Spleen (tissue), 11 donors: ENCODE measurements around the gene UQCC2. TPM values are rescaled to one million over a fixed set of nuclear protein-coding genes. Genes with fewer than 3 reads are reported as not detected.

Experiments
- DNase-seq: peaks from one replicate; pipeline ENCODE4 v3.0.0-alpha.2; 2020
- H3K27ac ChIP-seq, 8 donors: fragments of 200-600 bp; sonication (generic) in 7 of 8; 1 replicate in 4 of 8; 2 replicates in 4 of 8; pipeline versions ENCODE4 v1.5.0 to v1.8.0; 2016 to 2021; ENCODE audit warnings: inconsistent platforms in 4 of 8, mild to moderate bottlenecking in 4 of 8, moderate library complexity in 1 of 8
- H3K27me3 ChIP-seq, 7 donors: fragments of 200-600 bp; sonication (generic) in 6 of 7; replicated peaks in 1 of 7; 1 replicate in 4 of 7; 2 replicates in 3 of 7; pipeline versions ENCODE4 v1.5.0 to v1.8.0; 2016 to 2021; ENCODE audit warnings: inconsistent platforms in 3 of 7, mild to moderate bottlenecking in 1 of 7
- H3K36me3 ChIP-seq, 6 donors: fragments of 200-600 bp; sonication (generic) in 5 of 6; 1 replicate in 4 of 6; 2 replicates in 2 of 6; pipeline versions ENCODE4 v1.5.0 to v1.8.0; 2016 to 2021; ENCODE audit warnings: inconsistent platforms in 2 of 6
- H3K4me1 ChIP-seq, 6 donors: fragments of 200-600 bp; sonication (generic) in 5 of 6; 1 replicate in 3 of 6; 2 replicates in 3 of 6; pipeline versions ENCODE4 v1.5.0 to v1.8.0; 2016 to 2021; ENCODE audit warnings: inconsistent platforms in 3 of 6
- H3K4me3 ChIP-seq, 8 donors: fragments of 200-600 bp; sonication (generic) in 7 of 8; 1 replicate in 4 of 8; 2 replicates in 4 of 8; pipeline versions ENCODE4 v1.5.0 to v1.8.0; 2016 to 2021; ENCODE audit warnings: inconsistent platforms in 4 of 8, mild to moderate bottlenecking in 4 of 8, moderate library complexity in 2 of 8
- H3K9me3 ChIP-seq, 8 donors: fragments of 200-600 bp; sonication (generic) in 7 of 8; 1 replicate in 4 of 8; 2 replicates in 4 of 8; pipeline versions ENCODE4 v1.5.0 to v1.8.0; 2016 to 2021; ENCODE audit warnings: inconsistent platforms in 4 of 8
- CTCF ChIP-seq, 11 experiments: fragments of 200-600 bp in 7 of 11; fragments of 450-650 bp in 4 of 11; sonication (generic) in 4 of 11; IDR thresholded peaks in 8 of 11; conservative IDR thresholded peaks in 3 of 11; 1 replicate in 7 of 11; 2 replicates in 4 of 11; pipeline versions ENCODE4 v1.4.0 to v1.8.0; 2016 to 2021; ENCODE audit warnings: antibody characterized with exemption in 11 of 11, inconsistent platforms in 4 of 11, mild to moderate bottlenecking in 1 of 11
- POLR2A ChIP-seq, 3 donors: fragments of 450-650 bp; IDR thresholded peaks; one replicate each; pipeline ENCODE4 v1.5.1; 2017; ENCODE audit warnings: antibody characterized with exemption in 3 of 3, mild to moderate bottlenecking in 1 of 3
- POLR2AphosphoS5 ChIP-seq, 3 donors: sonication (generic); formaldehyde crosslinking; IDR thresholded peaks; one replicate each; pipeline ENCODE4 v1.5.1; 2017; ENCODE audit warnings: antibody characterized with exemption in 3 of 3
- WGBS, 5 donors: extraction: QIAGEN DNeasy Blood & Tissue Kit in 3 of 5; methylation state at CpG; one replicate each; pipeline versions ENCODE4 v1.1.5 to v1.1.7; 2013 to 2018; 5-methylcytosine and 5-hydroxymethylcytosine counted together
- intact Hi-C: fragments of 100-400 bp; cut with DNase I; formaldehyde crosslinking; loops from one replicate; pipeline ENCODE4 v1.15.0; 2023; ENCODE audit warnings: low total_unique reads
- polyA plus RNA-seq, 3 donors: library from polyadenylated mRNA; stranded (reverse); fragments of 200-250 nt; gene quantifications; one replicate each; pipeline ENCODE4 v1.2.1, GENCODE V29; 2013
- total RNA-seq, 7 donors: library from RNA; depleted of rRNA in 3 of 7; stranded (reverse); fragments of >200 nt in 3 of 7; fragmentation: NEBNext Ultra II Directional in 4 of 7; extraction: Animal tissue kit (Norgen Biotek cat#: 25700) in 4 of 7; gene quantifications; one replicate each; pipeline versions ENCODE4 v1.1.0 to v1.2.1, GENCODE V29; 2016 to 2021
- donor health status: healthy with polysubstance abuse.
- donor health status: DM: no; HTN: no; CAD: no; lungs with moderate emphysema.
- donor health status: DM: no; HTN: no; CAD: no.
- donor health status: Bipolar disorder and iron deficiency.
- donor health status: healthy.
- donor health status: DM: no; HTN: no; CAD: no.
- donor health status: DM: yes; HTN: yes; CAD: no.

UQCC2 gene
- total and polyA plus RNA-seq, 10 donors = 8.7 to 77.0 (median 34.1) TPM

- H3K4me3 ChIP-seq = peak overlapping the region in 4 of 8 donors; percentile 23 to 58 (median 31)
- no peak for TF ChIP-seq POLR2AphosphoS5 (IDR thresholded peaks at IDR 0.05)
- no peak for TF ChIP-seq CTCF (IDR thresholded peaks at IDR 0.05 in 8 of 11, conservative IDR thresholded peaks at IDR 0.05 in 3 of 11)
- no peak for TF ChIP-seq POLR2A (IDR thresholded peaks at IDR 0.05)
- 76 to 84% (median 81%) methylated on average over 7 of the region's 7 CpGs for WGBS, 5 donors
- DNase-seq = no peak
- no peaks in the 10 kb centered on the region for H3K36me3 ChIP-seq
- peak overlapping the region in 7 of 8 donors; percentile 26 to 78 (median 67) for H3K27ac ChIP-seq
- H3K4me1 ChIP-seq = peaks cover 0 to 35% (median 19%) of the 10 kb centered on the region in 6 donors
- H3K27me3 ChIP-seq = peaks cover 0 to 23% (median 0%) of the 10 kb centered on the region in 7 donors
- H3K9me3 ChIP-seq = no peaks in the 10 kb centered on the region
- intact Hi-C loops = no loop called here
These were observed 34.0 kb upstream of the UQCC2 start for GRCh38 chr6:33745548-33745947.

GRCh38 chr6:33744895-33745546 lies 33.5 kb upstream of the UQCC2 start:
- Histone ChIP-seq H3K27ac (peak overlapping the region in 6 of 8 donors; percentile 15 to 78 (median 71)), H3K36me3 (no peaks in the 10 kb centered on the region)
- intact Hi-C loops = no loop called here

GRCh38 chr6:33744001-33744848 lies 32.7 kb upstream of the UQCC2 start:
- Histone ChIP-seq H3K4me3 (peak overlapping the region in 3 of 8 donors; percentile 28 to 58 (median 34)), H3K36me3 (no peaks in the 10 kb centered on the region), H3K4me1 (peaks cover 0 to 48% (median 23%) of the 10 kb centered on the region in 6 donors), H3K9me3 (no peaks in the 10 kb centered on the region), H3K27ac (peak overlapping the region in 5 of 8 donors; percentile 15 to 78 (median 75)), H3K27me3 (peaks cover 0 to 23% (median 0%) of the 10 kb centered on the region in 7 donors)
- 30 to 37% (median 34%) methylated on average over 11 of the region's 11 CpGs for WGBS, 5 donors
- TF ChIP-seq CTCF (IDR thresholded peaks at IDR 0.05 in 8 of 11, conservative IDR thresholded peaks at IDR 0.05 in 3 of 11) = peak; percentile 82 to 93 (median 90)
- TF ChIP-seq POLR2AphosphoS5 (IDR thresholded peaks at IDR 0.05) = peak in 1 of 3 donors; percentile 34
- TF ChIP-seq POLR2A (IDR thresholded peaks at IDR 0.05) = no peak
- intact Hi-C loops = no loop called here
- DNase-seq = peak; percentile 85

More at GRCh38 chr6:33744895-33745546, 33.5 kb upstream of the UQCC2 start:
- 68 to 74% (median 72%) methylated on average over 9 to 13 of the region's 13 CpGs for WGBS, 5 donors
- Histone ChIP-seq H3K9me3 (no peaks in the 10 kb centered on the region), H3K27me3 (peaks cover 0 to 23% (median 0%) of the 10 kb centered on the region in 7 donors), H3K4me3 (peak overlapping the region in 3 of 8 donors; percentile 28 to 58 (median 34)), H3K4me1 (peaks cover 0 to 40% (median 22%) of the 10 kb centered on the region in 6 donors)
- DNase-seq = no peak
- no peak for TF ChIP-seq CTCF (IDR thresholded peaks at IDR 0.05 in 8 of 11, conservative IDR thresholded peaks at IDR 0.05 in 3 of 11)
- TF ChIP-seq POLR2AphosphoS5 (IDR thresholded peaks at IDR 0.05) = peak in 1 of 3 donors; percentile 9
